HUES64 (cell line): Measurements from ENCODE around the gene RBP3.
A peak's percentile ranks its signal among the peaks of the same experiment; 100 is the strongest.
"Not testable (repeated sequence)": the region's sequence is repeated elsewhere in the genome, so short reads cannot be mapped to it uniquely, and the experiment has no call there.

ENCODE experiments used
- H3K27ac ChIP-seq: 2 replicates; pipeline ENCODE4 v1.7.0; 2013; ENCODE audit warnings: low read depth, low read length, inconsistent platforms
- H3K27me3 ChIP-seq: 2 replicates; pipeline ENCODE4 v1.6.1; 2013; ENCODE audit warnings: mild to moderate bottlenecking, low read length; ENCODE audit not compliant: insufficient read depth
- H3K36me3 ChIP-seq: 2 replicates; pipeline ENCODE4 v1.6.1; 2013; ENCODE audit warnings: mild to moderate bottlenecking, low read length; ENCODE audit not compliant: insufficient read depth
- H3K4me1 ChIP-seq: 2 replicates; pipeline ENCODE4 v1.6.1; 2013; ENCODE audit warnings: mild to moderate bottlenecking, low read length, moderate library complexity; ENCODE audit not compliant: insufficient read depth
- H3K4me3 ChIP-seq: 2 replicates; pipeline ENCODE4 v1.5.1; 2013; ENCODE audit warnings: mild to moderate bottlenecking, low read length, moderate library complexity
- H3K9ac ChIP-seq: 2 replicates; pipeline ENCODE4 v1.6.1; 2013; ENCODE audit warnings: mild to moderate bottlenecking, low read depth, low read length
- H3K9me3 ChIP-seq: 2 replicates; pipeline ENCODE4 v1.6.1; 2013; ENCODE audit warnings: low read depth, low read length; ENCODE audit not compliant: insufficient read depth
- WGBS: fragments of 150-250, 120-280 bp; methylation state at CpG from one replicate; pipeline ENCODE4 v1.1.7; 2013; ENCODE audit warnings: missing lambda C conversion rate; 5-methylcytosine and 5-hydroxymethylcytosine counted together

RBP3 gene

DNA sequence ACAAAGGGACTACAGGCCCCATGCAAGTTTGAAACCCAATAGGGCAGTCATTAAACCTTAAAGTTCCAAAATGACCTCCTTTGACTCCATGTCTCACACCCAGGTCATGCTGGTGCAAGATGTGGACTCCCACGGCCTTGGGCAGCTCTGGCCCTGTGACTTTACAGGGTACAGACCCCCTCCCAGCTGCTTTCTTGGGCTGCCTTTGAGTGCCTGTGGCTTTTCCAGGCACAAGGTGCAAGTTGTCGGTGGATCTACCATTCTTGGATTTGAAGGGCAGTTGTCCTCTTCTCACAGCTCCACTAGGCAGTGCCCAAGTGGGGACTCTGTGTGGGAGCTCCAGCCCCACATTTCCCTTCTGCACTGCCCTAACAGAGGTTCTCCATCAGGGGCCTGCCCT lies 37.9 kb downstream of the RBP3 start:
- not testable (repeated sequence) for H3K9me3 ChIP-seq, H3K4me3 ChIP-seq, H3K27ac ChIP-seq, H3K9ac ChIP-seq, H3K36me3 ChIP-seq
- H3K27me3 ChIP-seq, result peaks cover 35% of the 10 kb centered on the region; the same call in 1 of the 2 replicates
- WGBS, result 95% methylated on average over 2 of the region's 2 CpGs
- peaks cover 24% of the 10 kb centered on the region for H3K4me1 ChIP-seq

DNA sequence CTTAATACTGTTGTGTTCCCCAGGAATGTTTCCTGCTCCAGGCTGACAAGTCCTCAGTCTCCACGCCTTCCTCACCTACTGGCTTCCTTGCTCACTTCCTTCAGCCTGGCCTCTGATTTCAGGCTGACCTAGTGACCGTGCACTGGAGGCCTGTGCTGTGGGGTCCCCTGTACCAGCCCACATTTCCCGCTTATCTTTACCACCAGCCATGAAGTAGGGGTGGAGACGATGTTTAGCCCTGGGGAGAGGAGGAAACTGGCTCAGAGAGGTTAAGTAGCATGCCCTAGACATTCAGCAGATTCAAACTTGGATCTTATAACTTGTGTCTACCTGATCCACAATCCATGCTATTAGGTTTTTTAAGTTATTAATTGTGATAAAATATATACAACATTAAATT lies 40.7 kb downstream of the RBP3 start:
- Histone ChIP-seq H3K27ac (no peak overlapping the region), H3K9me3 (no peaks in the 10 kb centered on the region), H3K36me3 (no peaks in the 10 kb centered on the region), H3K4me3 (no peak overlapping the region), H3K27me3 (peaks cover 18% of the 10 kb centered on the region; the same call in 1 of the 2 replicates), H3K4me1 (0 out of 2 replicates have a peak, but pooled peaks cover 4% of the 10 kb centered on the region), H3K9ac (no peak overlapping the region)
- 89% methylated on average over 4 of the region's 4 CpGs for WGBS

GRCh38 chr10:47389619-47390018 lies 41.5 kb downstream of the RBP3 start:
- Histone ChIP-seq H3K9me3 (no peaks in the 10 kb centered on the region), H3K9ac (no peak overlapping the region), H3K4me1 (0 out of 2 replicates have a peak, but pooled peaks cover 4% of the 10 kb centered on the region), H3K4me3 (no peak overlapping the region), H3K36me3 (no peaks in the 10 kb centered on the region), H3K27ac (no peak overlapping the region), H3K27me3 (peaks cover 16% of the 10 kb centered on the region; the same call in 1 of the 2 replicates)
- WGBS, result 97% methylated on average over 3 of the region's 3 CpGs

- Histone ChIP-seq H3K36me3 (no peaks in the 10 kb centered on the region), H3K27ac (no peak overlapping the region), H3K27me3 (no peaks in the 10 kb centered on the region), H3K4me3 (no peak overlapping the region), H3K9me3 (no peaks in the 10 kb centered on the region), H3K9ac (no peak overlapping the region), H3K4me1 (no peaks in the 10 kb centered on the region)
Measured at GRCh38 chr10:47396311-47396717, 48.2 kb downstream of the RBP3 start.

DNA sequence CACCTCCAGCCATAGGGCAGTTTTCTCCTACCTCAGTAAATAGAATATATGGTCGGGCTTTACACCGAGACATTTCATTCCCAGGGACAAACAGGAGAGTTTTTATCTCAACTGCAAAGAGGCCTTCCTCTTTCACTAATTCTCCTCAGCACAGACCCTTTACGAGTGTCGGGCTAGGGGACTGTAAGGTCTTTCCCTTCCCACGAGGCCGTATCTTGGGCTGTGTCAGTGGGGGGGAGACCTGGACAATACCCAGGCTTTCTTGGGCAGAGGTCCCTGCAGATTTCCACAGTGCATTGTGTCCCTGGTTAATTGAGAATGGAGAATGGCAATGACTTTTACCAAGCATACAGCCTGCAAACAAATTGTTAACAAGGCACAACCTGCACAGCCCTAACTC lies 49.1 kb downstream of the RBP3 start:
- H3K9ac ChIP-seq, result no peak overlapping the region
- no peak overlapping the region for H3K4me3 ChIP-seq
- 89% methylated on average over 6 of the region's 6 CpGs for WGBS
- H3K4me1 ChIP-seq, result peaks cover 6% of the 10 kb centered on the region
- H3K27ac ChIP-seq, result no peak overlapping the region
- no peaks in the 10 kb centered on the region for H3K9me3 ChIP-seq
- no peaks in the 10 kb centered on the region for H3K27me3 ChIP-seq
- no peaks in the 10 kb centered on the region for H3K36me3 ChIP-seq

- Histone ChIP-seq H3K9me3 (no peaks in the 10 kb centered on the region), H3K4me1 (peaks cover 26% of the 10 kb centered on the region), H3K36me3 (no peaks in the 10 kb centered on the region), H3K27me3 (no peaks in the 10 kb centered on the region), H3K27ac (no peak overlapping the region), H3K9ac (no peak overlapping the region), H3K4me3 (no peak overlapping the region)
- 96% methylated on average over 2 of the region's 2 CpGs for WGBS
Measured at GRCh38 chr10:47400251-47400650, 52.1 kb downstream of the RBP3 start.

DNA sequence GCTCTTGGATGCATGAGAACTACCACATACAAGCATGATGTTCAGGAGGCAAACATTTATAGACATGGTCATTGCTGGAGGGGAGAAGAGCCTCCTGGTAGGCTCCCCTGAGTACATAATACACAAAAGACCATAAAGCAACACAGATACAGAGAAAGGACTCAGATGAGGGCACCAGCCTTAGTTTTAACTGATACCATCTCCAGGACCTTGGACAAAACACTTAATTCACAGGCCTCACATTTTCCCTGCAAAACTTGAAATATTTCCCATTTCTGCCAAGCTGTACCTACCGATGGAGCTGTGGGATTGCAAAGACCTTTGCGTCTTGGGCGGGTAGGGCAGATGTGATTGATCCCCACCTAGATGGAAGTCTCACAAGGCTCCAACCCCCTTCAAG lies 52.6 kb downstream of the RBP3 start:
- Histone ChIP-seq H3K36me3 (no peaks in the 10 kb centered on the region), H3K27me3 (no peaks in the 10 kb centered on the region), H3K4me1 (peaks cover 26% of the 10 kb centered on the region), H3K4me3 (no peak overlapping the region), H3K27ac (no peak overlapping the region), H3K9ac (no peak overlapping the region), H3K9me3 (no peaks in the 10 kb centered on the region)
- WGBS, result 96% methylated on average over 3 of the region's 3 CpGs

DNA sequence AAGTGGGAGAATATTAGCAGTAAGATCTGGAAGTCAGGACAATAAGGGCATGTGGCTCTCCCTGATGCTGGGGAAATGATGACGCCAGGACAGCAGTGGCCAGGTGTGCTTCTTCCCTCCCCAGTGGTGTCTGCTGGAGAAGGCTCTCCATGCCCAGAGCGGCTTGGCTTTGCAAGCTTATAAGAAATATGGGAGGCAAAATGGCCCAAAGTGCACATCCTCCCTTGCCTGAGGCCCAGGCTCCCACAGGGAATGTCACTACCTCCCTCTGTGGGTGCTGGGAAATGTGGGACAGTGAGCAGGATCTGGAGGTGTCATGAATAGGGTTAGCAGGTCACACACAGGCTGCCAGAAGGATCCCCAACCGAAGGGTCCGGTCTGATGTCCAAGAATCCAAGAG lies 53.0 kb downstream of the RBP3 start:
- Histone ChIP-seq H3K4me1 (peaks cover 26% of the 10 kb centered on the region), H3K4me3 (no peak overlapping the region), H3K36me3 (no peaks in the 10 kb centered on the region), H3K27me3 (no peaks in the 10 kb centered on the region), H3K9ac (no peak overlapping the region), H3K9me3 (no peaks in the 10 kb centered on the region), H3K27ac (no peak overlapping the region)
- 95% methylated on average over 4 of the region's 4 CpGs for WGBS

DNA sequence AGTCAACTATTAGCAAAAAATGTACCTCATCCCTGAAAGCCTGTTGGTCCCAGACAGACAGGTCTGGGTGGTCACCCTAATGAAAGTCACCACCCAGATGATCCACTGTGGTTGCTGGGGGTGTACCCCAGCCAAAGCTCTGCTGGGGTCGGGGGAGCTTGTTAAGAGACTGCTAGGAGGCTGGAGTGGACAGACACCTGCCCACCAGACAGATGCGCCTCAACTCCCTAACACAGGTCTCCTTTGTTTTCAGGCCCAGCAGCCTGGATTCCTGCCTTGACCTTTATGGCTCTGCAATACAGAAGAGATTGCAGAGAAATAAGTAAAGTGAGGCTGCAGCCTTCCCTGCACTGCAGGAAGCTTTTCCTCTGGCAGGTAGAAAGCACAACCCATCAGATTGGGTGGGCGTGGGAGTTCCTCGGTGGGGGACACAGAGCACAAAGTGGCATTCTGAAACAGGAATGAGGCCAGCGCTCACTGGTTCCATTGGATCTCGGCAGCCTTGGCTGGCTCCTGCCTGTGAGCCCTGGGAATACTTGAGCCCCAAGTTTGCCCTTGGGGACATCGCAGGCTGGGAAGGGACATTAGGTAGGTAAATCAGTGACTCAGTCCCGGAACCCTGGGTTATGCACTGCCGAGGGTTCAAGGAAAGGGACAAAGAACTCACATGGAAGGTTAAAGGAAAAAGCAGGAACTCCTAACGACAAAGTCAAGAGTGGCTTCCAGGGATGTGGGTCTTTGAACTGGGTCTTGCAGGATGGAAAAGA lies 53.9 kb downstream of the RBP3 start:
- no peaks in the 10 kb centered on the region for H3K9me3 ChIP-seq
- H3K4me1 ChIP-seq, result peaks cover 26% of the 10 kb centered on the region
- no peak overlapping the region for H3K4me3 ChIP-seq
- 67% methylated on average over 10 of the region's 10 CpGs for WGBS
- no peaks in the 10 kb centered on the region for H3K27me3 ChIP-seq
- H3K9ac ChIP-seq, result no peak overlapping the region
- no peaks in the 10 kb centered on the region for H3K36me3 ChIP-seq
- H3K27ac ChIP-seq, result no peak overlapping the region; the same call in 1 of the 2 replicates

DNA sequence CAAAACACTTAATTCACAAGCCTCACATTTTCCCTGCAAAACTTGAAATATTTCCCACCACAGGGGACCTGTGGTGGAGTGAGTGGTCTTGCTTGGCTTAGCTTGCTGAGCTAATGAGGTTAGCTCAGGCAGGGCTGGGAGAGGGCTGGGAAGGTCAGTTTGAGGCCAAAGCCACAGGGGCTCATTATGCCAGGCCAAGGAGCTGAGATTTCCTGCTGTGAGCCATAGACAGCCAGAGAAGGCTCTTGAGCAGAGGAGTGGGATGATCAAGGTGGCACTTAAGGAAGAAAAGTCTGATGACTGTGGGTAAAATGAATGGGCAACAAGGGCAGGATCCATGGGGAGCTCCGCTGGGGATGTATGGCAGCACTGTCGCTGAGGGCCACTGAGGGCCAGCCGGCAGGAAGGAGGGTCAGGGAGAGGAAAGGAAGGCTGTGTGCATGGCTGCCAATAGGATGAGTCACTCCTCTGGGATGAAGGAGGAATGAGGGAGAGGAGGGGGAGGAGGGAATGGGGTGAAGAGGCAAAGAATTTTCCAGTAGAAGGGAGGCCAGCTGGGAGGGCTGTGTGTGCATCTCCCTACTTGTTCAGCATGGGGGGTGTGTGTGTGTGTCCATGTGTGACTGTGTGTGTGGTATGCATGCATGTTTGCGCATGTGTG lies 54.6 kb downstream of the RBP3 start:
- H3K27ac ChIP-seq, result peak overlapping the region; percentile 22; the same call in 1 of the 2 replicates
- 25% methylated on average over 4 of the region's 4 CpGs for WGBS

DNA sequence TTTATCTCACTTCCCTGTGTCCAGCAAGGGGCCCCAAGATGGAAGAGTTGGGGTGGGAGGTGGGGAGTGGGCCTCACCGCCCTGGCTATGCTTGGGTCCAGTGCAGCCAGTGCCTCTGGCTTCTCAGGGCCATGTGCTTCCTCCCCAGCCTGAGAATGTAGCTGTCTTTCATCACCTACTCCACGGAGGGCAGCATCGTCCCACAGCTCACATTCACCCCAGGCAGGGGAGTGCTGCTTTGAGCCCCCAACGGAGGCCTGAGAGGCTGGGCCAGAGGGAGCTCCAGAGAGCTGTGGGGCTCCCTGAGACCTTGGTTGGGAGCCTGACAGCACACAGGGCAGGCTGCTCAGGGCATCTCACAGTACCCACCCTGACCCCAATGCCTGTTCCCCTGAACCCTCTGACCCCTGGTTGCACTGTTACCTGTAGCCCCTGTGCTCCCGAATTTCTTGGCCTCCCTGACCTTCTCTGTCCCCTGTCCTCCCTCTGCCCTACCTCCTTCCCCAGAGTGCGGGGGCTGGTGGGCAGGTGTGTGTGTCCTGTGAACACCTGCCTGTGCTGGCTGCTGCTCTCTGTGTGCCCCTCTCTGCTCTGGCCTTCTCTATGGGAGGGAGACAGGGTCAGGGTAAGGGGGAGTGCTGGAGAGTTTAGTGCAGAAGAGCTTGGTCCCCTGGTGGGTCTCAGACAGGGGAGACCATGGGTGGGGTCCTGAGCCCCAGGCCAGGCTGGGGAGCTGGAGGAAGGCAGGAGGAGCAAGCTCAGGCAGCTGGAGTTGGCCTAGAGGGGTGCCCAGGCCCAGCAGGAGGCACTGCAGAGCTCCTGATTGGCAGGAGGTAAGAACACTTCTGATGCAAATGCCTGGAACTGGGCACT lies 55.5 kb downstream of the RBP3 start:
- no peaks in the 10 kb centered on the region for H3K27me3 ChIP-seq
- 59% methylated on average over 6 of the region's 6 CpGs for WGBS
- peaks cover 26% of the 10 kb centered on the region for H3K4me1 ChIP-seq
- H3K4me3 ChIP-seq, result no peak overlapping the region
- H3K27ac ChIP-seq, result peak overlapping the region; percentile 39; the same call in 1 of the 2 replicates
- H3K9ac ChIP-seq, result no peak overlapping the region
- H3K36me3 ChIP-seq, result no peaks in the 10 kb centered on the region
- no peaks in the 10 kb centered on the region for H3K9me3 ChIP-seq

More for the DNA sequence above, 54.6 kb downstream of the RBP3 start:
- Histone ChIP-seq H3K4me1 (peaks cover 26% of the 10 kb centered on the region), H3K9me3 (no peaks in the 10 kb centered on the region), H3K36me3 (no peaks in the 10 kb centered on the region), H3K9ac (no peak overlapping the region), H3K4me3 (no peak overlapping the region), H3K27me3 (no peaks in the 10 kb centered on the region)
